Measurements from ENCODE around the gene GLCE.
"Not testable (repeated sequence)": the region's sequence is repeated elsewhere in the genome, so short reads cannot be mapped to it uniquely, and the experiment has no call there.

GLCE gene

GRCh38 chr15:69277316-69277715, 116.9 kb downstream of the GLCE start:
- no peak for DNase-seq

GRCh38 chr15:69279636-69280035, 119.2 kb downstream of the GLCE start:
- DNase-seq, result no peak

- no peak for DNase-seq
Measured at GRCh38 chr15:69280783-69281182, 120.3 kb downstream of the GLCE start.

GRCh38 chr15:69282104-69282743, 121.8 kb downstream of the GLCE start:
- DNase-seq, result no peak

- no peak for DNase-seq
Measured at GRCh38 chr15:69285834-69286233, 125.4 kb downstream of the GLCE start.

- no peak for DNase-seq
Measured at GRCh38 chr15:69288011-69288410, 127.6 kb downstream of the GLCE start.

GRCh38 chr15:69288531-69289341, 128.3 kb downstream of the GLCE start:
- no peak for DNase-seq

- no peak for DNase-seq
Measured at GRCh38 chr15:69289342-69290146, 129.1 kb downstream of the GLCE start.

- no peak for DNase-seq
Measured at GRCh38 chr15:69290346-69291164, 130.1 kb downstream of the GLCE start.

- not testable (repeated sequence) for DNase-seq
Measured at GRCh38 chr15:69291651-69292050, 131.2 kb downstream of the GLCE start.

GRCh38 chr15:69292826-69293420, 132.5 kb downstream of the GLCE start:
- DNase-seq, result no peak

- DNase-seq, result no peak
Measured at GRCh38 chr15:69293741-69294615, 133.5 kb downstream of the GLCE start.

GRCh38 chr15:69296606-69297005, 136.2 kb downstream of the GLCE start:
- DNase-seq, result no peak

GRCh38 chr15:69297642-69298353, 137.4 kb downstream of the GLCE start:
- DNase-seq, result no peak

- no peak for DNase-seq
Measured at GRCh38 chr15:69298354-69298696, 137.9 kb downstream of the GLCE start.

- DNase-seq, result peak; percentile 37
Measured at GRCh38 chr15:69298697-69299441, 138.4 kb downstream of the GLCE start, which contains the start of gene PAQR5. Gene PAQR5 (plus strand): TSS chr15:69298912. CDS start chr15:69360081, 61,169 bp downstream.

- no peak for DNase-seq
Measured at GRCh38 chr15:69299451-69299886, 139.0 kb downstream of the GLCE start.

GRCh38 chr15:69299943-69300588, 139.6 kb downstream of the GLCE start:
- DNase-seq, result no peak

- DNase-seq, result not testable (repeated sequence)
Measured at GRCh38 chr15:69301101-69301500, 140.7 kb downstream of the GLCE start.

Measured in NCI-H2171 treated with DMSO at 0.1 percent for 48 hours (cell line).